Prostate gland (tissue), 2 donors: ENCODE measurements around the gene CDX1.

Experiments used
- POLR2A ChIP-seq: fragments of 450-650 bp; IDR thresholded peaks from one replicate; pipeline ENCODE4 v1.6.1; 2016; ENCODE audit warnings: antibody characterized with exemption, mild to moderate bottlenecking
- POLR2AphosphoS5 ChIP-seq: sonication (generic); formaldehyde crosslinking; IDR thresholded peaks from one replicate; pipeline ENCODE4 v1.6.1; 2017; ENCODE audit warnings: antibody characterized with exemption
- TF ChIP-seq, protein P1 (sequence below), 4 experiments: fragments of 200-600 bp in 2 of 4; fragments of 450-650 bp in 2 of 4; sonication (generic) in 2 of 4; IDR thresholded peaks; 1 replicate in 3 of 4; 2 replicates in 1 of 4; pipeline ENCODE4 v1.5.1; 2016 to 2019; ENCODE audit warnings: antibody characterized with exemption in 4 of 4, mild to moderate bottlenecking in 2 of 4, moderate library complexity in 2 of 4

GRCh38 chr5:150214289-150214688, 47.7 kb downstream of the CDX1 start:
- TF ChIP-seq, protein P1, sequence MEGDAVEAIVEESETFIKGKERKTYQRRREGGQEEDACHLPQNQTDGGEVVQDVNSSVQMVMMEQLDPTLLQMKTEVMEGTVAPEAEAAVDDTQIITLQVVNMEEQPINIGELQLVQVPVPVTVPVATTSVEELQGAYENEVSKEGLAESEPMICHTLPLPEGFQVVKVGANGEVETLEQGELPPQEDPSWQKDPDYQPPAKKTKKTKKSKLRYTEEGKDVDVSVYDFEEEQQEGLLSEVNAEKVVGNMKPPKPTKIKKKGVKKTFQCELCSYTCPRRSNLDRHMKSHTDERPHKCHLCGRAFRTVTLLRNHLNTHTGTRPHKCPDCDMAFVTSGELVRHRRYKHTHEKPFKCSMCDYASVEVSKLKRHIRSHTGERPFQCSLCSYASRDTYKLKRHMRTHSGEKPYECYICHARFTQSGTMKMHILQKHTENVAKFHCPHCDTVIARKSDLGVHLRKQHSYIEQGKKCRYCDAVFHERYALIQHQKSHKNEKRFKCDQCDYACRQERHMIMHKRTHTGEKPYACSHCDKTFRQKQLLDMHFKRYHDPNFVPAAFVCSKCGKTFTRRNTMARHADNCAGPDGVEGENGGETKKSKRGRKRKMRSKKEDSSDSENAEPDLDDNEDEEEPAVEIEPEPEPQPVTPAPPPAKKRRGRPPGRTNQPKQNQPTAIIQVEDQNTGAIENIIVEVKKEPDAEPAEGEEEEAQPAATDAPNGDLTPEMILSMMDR (IDR thresholded peaks at IDR 0.05) = no peak
- TF ChIP-seq POLR2AphosphoS5 (no peak), POLR2A (no peak)
